ENCODE results near the gene UBXN10.

UBXN10 gene, protein sequence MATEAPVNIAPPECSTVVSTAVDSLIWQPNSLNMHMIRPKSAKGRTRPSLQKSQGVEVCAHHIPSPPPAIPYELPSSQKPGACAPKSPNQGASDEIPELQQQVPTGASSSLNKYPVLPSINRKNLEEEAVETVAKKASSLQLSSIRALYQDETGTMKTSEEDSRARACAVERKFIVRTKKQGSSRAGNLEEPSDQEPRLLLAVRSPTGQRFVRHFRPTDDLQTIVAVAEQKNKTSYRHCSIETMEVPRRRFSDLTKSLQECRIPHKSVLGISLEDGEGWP

DNA sequence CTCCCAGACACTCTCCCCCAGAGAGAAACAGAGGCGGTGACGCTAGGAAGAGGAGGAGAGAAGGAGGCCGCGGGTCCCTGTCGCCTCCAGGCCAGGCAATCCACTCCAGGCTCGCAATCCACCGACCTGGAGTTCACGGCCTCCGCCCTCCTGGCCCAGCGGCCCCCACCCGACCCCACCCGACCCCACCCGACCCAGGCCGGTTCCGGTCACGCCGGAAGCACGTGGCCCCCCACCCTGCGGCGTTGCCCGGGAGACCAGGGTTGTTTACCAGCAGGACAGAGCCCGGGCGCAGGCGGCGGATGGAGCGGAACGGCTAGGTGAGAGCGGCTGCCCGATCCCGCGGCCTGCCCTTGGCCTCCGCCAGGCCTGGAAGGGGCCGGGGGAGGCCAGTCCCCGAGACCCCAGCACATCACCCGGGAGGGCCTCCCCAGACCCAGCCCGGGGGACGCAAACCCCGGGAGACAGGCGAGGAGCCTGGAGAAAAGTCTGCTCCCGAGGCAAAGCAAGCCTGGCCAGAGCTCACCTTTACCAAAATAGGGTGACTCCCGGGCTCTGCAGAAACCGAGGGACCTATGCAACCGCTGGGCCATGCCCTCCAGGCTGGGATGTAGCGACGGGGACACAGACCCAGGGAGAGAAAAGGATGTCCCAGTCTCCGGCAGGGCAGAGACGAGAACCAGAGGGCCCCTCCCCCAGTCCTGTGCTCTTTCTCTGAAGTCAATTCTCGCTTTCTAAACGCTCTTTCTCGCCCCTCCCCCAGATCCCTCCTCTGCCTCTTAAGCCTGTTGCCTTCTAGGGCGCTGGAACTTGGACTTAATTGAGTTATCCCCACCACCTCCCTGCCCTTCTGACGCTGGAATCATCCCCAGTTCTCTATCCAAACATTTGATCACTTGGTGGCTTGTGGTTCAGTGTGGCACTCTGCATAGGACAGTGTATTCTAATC, at the start of gene UBXN10, which contains the start of gene PLA2G2C:
TSS of gene UBXN10 (plus strand) at position 263 of the 949 bp plus-strand sequence. CDS start 4,466 bp downstream, outside the sequence.
TSS of gene PLA2G2C (minus strand) at position 685 of the 949 bp plus-strand sequence. CDS start 9,155 bp downstream, outside the sequence.
- no peak for DNase-seq (ENCODE audit: low spot score)

GRCh38 chr1:20136249-20136648, 49.6 kb upstream of the UBXN10 start:
- DNase-seq (ENCODE audit: low spot score): no peak

DNA sequence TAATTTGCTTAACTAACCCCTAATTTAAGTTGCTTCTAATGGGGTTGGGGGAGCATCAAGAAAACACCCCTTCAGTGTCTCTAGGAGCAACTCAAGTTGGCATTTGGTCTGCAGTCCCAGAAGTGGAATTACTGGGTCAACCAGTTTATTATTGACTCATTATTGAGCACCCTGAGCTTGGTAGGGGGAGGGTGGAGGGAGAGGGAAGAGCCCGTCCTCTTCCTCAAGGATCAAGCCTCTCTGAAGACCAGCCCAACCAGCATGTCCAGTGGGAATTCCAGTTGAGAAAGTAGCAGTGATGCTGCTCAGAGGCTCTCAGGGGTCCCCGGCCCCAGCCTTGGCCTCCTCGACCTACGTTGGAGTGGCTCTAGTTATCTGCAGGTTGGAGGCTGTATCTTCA, 48.8 kb upstream of the UBXN10 start:
- no peak for DNase-seq (ENCODE audit: low spot score)

- DNase-seq (ENCODE audit: low spot score): no peak
These were observed 48.3 kb upstream of the UBXN10 start for GRCh38 chr1:20137604-20138003.

DNA sequence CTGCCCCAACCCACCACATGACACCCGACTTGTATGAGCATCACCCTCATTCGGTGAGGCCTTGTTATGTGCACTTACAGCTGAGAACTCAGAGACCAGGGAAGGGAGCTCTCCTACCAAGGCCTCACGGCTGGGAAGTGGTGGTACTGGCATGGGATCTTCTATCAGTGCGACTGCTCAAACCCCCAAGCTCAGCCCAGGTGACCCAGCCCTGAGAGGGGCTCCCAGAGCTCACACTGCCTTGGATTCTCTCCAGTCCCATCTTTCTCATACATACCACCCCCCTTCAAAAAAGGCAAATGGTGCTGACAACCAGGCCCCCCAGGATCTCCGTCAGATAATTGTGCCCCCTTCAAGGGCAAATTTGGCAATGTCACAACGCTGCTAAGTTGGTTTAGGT, 47.5 kb upstream of the UBXN10 start:
- DNase-seq (ENCODE audit: low spot score): no peak

DNA sequence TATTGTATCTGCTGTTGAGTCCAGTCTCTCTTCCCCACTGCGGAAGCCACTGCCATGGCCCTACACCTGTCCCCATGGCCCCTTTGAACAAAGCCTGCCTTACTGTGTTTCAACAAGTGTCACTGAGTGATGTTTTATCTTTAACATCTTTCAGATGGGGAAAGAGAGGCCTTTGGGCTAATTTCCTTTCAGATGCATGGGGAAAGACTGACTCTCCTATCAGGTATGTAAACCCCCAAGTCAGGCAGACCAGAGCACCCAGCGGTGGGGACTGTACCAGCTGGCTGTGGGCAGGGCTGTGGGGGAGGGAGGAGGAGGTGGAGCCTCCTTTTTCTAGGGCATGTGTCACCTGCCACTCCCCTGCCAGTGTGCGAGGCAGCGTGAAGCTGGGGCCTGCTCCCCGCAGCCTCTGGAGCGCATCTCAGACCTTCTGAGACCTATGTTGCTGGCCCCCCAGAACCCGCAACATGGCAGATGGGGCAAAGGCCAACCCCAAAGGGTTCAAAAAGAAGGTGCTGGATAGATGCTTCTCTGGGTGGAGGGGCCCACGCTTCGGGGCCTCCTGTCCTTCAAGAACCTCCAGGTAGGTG, 46.8 kb upstream of the UBXN10 start, which contains the start of gene PLA2G2F:
TSS of gene PLA2G2F (plus strand) at position 363 of the 590 bp plus-strand sequence. CDS start at position 468, 105 bp downstream.
- no peak for DNase-seq (ENCODE audit: low spot score)

DNA sequence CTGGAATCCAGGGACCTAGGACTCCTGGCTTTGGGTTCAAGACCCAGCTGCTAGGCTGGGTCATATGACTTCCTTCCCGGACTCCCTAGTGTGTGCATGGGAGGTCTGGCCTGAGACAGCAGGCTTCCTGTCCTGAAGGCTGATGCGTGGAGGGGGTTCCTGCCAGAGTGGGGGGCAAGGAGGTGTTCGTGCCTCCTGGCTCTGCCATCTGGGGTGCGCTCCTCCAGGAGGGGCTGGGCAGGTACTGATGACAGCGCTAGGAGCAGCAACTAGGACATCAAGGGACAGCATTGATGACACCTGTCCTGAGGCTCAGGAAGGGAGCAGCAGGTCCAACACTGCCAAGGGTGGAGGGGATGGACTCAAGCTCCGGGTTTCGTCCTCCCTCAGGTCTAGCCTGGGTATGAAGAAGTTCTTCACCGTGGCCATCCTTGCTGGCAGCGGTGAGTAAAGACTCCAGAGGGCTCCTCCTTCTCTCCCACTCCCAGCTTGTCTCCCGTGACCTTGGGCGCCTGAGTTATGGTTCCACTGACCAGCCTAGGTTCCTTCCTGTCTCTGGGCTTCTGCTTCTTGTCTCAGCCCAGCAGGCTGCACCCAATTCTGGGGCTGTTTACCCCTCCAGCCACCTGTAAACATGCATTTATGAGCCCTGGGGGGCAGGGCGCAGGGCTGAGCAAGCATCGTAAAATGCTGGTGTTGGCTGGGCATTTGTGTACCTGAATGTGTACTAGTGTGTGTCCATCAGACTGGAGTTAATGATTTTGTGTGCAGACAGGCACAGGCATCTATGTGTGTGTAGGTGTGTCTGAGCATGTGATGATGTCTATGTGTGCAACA, 45.9 kb upstream of the UBXN10 start:
- DNase-seq (ENCODE audit: low spot score): no peak

GRCh38 chr1:20141001-20141400, 44.9 kb upstream of the UBXN10 start:
- no peak for DNase-seq (ENCODE audit: low spot score)

- no peak for DNase-seq (ENCODE audit: low spot score)
These were observed 44.4 kb upstream of the UBXN10 start for GRCh38 chr1:20141466-20141865.

DNA sequence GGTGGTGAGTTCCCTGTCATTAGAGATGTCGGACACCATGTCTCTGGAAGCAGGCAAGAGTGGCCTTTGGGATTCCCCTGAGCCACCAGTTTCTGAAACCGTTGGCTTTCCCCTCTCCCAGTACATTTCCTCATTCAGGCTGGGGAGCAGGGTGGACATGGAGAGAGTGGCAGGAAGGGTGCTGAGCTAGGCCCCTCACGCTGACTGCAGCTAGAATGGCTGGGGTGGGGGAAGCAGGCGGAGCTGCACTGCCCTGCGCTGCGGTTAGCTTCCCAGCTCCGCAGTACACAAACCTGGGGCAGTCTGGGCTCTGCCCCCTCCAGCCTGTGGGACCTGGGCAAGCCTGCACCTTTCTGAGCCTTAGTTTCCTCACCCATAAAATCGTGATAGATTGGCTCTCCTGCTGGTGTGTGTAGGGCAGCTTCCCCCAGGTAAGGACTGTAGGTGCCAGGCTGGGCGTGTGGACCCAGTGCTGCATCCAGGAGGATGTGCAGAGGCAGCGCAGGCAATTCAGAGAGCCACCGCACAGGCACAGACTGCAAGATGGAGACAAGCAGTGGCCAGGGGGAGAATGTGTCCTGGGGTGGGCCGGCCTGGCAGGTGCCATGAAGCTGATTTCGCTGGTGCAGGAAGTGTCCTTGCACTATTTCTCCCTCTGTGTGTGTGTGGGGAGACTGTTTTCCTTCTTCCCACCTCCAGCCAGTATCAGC, 43.7 kb upstream of the UBXN10 start:
- no peak for DNase-seq (ENCODE audit: low spot score)

GRCh38 chr1:20143318-20143717, 42.6 kb upstream of the UBXN10 start:
- DNase-seq (ENCODE audit: low spot score): no peak

- no peak for DNase-seq (ENCODE audit: low spot score)
These were observed 41.9 kb upstream of the UBXN10 start for GRCh38 chr1:20143734-20144565.

DNA sequence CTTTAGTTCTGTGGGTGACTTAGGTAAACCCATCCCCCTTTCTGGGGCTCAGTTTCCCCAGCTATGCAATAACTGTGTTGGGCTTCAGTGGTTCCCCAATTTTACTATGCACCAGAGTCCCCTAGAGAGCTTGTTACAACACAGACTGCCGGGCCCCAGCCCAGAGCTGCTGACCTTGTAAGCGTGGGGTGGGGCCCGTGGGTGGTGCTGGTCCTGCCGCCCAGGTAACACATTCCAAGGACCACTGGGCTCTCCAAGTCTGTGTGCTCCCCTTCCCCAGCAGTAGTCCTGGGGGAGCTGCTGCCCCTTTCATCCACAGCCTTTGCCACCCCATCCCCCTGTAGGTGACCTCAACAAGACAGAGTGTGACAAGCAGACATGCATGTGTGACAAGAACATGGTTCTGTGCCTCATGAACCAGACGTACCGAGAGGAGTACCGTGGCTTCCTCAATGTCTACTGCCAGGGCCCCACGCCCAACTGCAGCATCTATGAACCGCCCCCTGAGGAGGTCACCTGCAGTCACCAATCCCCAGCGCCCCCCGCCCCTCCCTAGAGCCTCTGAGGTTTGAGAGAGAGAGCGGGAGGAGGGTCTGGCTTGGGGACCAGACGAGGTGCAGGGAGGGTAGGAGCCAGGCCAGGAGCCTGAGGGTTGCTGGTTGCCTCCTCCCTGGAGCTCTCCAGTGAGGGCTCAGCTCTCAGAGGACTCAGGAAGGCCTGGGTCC, 37.9 kb upstream of the UBXN10 start:
- no peak for DNase-seq (ENCODE audit: low spot score)

GRCh38 chr1:20148571-20149500, 37.1 kb upstream of the UBXN10 start:
- no peak for DNase-seq (ENCODE audit: low spot score)

- no peak for DNase-seq (ENCODE audit: low spot score)
These were observed 36.1 kb upstream of the UBXN10 start for GRCh38 chr1:20149601-20150325.

- no peak for DNase-seq (ENCODE audit: low spot score)
These were observed 35.6 kb upstream of the UBXN10 start for GRCh38 chr1:20150326-20150705.

GRCh38 chr1:20150969-20151368, 34.9 kb upstream of the UBXN10 start:
- DNase-seq (ENCODE audit: low spot score): no peak

Data from pons (tissue), 1 donor.